ENCODE measurements around the gene COTL1. TPM values are rescaled to one million over a fixed set of nuclear protein-coding genes. Genes with fewer than 3 reads are reported as not detected.

The COTL1 gene
- total RNA-seq, 1 donor from 2014 or later, result 21.5 TPM

- no peak for DNase-seq
Observed at GRCh38 chr16:84548971-84549844, 68.7 kb downstream of the COTL1 start.

GRCh38 chr16:84548508-84548907 lies 69.4 kb downstream of the COTL1 start:
- no peak for DNase-seq

DNA sequence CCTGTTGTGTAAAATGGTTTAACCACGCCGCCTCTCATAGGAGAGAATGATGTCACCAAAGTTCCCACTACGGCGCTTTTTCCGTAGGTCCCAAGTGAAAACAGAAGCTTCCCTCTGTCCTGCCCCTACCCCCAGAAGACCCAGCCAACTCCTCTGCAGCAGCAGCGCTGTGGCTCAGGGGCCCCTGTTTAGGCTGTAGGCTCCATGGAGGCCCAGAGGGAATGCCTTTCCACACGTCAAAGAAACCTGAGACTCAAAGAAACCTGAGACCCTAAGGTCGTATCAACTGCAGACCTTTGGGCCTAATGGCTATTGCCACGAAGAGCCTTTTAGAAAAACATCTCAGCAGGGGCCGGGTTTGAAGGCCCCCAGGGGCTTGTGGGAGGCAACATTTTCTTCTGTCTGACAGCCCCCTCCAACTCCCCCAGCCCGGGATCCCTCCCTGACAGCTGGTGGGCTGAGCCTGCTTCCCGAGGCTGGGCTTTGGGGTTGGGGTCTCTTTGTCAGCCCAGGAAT lies 70.3 kb downstream of the COTL1 start:
- no peak for DNase-seq

GRCh38 chr16:84546669-84547545 lies 71.0 kb downstream of the COTL1 start:
- DNase-seq, result no peak

- DNase-seq, result no peak
Observed at GRCh38 chr16:84545114-84545737, 72.7 kb downstream of the COTL1 start.

DNA sequence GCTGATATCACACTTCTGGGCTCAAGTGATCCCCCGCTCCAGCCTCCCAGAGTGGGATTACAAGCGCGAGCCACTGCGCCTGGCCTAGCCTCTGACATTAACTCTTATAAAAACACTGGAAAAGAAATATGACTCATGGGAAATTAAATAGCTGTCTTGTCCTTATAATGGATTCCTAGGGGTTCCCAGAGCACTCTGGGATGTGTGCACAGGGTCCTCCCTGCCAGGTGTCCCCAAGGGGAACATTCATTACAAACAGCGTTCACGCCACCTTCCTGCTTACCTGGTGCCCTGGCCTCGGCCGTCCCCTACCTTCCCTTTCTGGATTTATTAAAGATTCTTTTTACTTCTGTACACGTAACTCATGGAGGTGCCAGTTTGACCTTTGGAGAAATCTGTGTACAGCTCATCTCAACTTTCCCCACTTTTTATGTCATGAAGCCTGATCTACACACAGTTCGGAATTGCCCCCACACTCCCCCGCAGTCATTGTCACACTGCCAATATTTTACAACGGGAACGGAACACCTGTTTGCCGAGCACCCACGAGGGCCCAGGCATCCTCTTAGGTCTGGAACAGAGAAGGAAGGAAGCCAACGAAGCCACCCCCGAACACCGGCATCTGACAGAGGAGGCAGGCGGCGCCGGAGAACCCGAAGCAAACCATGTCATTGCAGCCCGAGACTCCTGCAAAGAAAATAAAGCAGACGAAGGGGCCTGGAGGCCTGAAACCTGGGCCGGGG lies 73.7 kb downstream of the COTL1 start:
- DNase-seq, result peak; percentile 36

DNA sequence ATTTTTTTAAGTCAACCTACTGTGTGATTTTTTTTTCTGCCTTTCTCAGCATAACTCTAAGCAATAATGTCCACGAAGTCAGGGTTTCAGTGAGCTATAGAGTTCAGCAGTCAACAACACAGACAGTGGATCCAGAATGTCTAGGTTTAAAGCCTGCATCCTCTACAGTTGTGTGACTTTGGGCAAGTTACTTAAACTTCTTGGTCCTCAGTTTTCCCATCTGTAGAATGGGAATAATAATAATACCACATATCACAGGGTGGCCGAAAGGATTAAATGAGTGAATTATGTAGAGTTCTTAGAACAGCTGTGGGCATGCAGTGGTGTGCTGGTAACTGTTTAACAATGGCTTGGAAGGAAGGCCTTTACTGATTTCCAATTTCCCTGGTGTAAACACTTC lies 74.6 kb downstream of the COTL1 start:
- no peak for DNase-seq

DNA sequence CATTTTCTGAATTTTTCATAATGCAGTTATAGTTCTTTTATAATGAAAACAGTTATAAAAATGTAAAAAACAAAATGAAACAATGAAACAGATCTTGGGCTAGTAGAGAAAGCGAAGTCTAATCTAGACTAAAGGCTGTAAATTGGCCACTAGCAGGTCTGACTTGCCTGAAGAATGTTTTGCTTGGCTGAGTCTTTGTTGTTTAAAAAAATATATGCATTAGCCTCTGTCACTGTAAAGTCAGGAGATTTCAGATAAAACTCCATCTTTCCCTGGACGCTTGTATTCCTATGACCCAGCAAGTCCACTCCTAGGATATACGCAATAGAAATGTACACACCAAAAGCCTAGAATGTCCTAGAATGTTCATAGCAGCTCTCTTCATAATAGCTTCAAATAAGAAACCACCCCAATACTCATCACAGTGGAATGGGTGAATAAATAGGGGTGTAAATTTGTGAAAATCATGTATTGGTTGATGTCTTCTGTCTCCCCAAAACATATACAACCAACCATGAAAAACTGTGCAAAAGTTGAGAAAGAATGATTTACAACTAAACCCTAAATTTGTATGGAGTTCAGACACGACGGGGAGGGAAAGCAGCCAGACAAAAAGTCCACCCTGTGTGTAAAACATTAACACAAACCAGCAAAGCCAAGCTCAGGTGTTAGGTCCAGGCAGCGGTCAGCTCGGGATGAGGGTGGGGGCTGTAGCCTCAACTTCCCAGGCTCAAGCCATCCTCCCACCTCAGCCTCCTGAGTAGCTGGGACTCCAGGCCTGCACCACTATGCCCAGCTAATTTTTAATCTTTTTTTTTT lies 75.7 kb downstream of the COTL1 start:
- DNase-seq, result no peak

DNA sequence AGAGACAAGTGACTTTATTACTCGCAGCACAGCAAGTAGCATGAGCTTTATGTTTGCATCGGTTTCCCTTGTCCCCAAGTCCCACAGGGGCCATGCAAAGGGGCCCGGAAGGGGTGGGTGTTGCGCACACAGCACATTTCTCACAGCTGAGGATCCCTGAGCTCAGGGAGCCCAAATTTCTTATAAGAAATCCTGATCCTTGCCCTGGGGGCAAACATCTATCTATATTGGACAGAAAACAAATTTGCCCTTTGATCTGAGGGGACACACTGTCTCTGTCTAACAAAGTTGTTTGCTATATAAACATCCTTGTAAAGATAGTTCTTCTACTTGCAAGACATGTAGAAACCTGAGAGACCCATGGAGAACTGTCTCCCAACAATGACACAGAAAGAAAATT lies 77.7 kb downstream of the COTL1 start:
- DNase-seq, result no peak

DNA sequence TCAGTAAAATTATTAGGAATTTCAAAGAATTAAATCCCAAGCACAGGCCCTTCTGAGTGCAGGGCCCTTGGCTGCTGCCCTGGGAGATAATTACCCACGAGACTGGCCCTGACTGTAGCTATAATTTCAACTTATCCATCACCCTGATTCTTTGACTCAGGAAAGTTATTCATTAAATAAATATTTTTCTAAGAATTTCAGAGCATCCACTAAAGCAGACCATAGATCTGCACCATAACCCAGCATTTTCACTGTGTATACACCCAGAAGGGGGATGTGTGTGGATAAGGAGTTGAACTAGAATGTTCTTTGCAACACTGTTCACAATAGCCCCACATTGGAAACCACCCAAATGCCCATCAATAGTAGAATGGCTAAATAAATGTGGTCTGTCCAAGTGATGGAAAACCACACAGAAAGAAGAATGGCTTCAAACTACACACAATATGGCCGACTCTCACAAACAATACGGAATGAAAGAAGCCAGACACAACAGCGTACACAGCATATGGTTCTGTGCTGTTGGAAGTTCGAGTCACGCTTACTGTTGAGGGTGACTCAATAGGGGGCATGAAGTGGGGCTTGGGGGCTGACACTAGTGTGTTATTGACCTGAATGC lies 79.5 kb downstream of the COTL1 start:
- no peak for DNase-seq

- DNase-seq, result no peak
Observed at GRCh38 chr16:84537491-84538151, 80.3 kb downstream of the COTL1 start.

DNA sequence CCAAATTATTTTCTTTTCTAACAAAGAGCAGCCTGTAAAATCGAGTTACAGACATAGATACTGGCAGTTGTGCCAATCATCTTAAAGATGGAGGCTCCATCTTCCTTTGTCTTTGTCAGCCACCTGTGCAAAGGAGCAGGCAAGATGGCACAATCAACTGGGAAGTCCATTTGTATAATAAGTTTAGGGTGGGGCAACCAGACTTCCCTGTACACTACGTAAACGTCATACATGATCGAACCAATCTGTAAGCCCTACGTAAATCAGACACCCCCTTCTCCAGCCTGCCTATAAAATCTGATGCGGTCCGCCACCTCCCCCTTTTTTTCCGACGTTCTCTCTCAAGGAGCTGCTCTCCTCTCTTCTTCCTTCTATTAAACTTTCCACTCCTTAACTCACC lies 82.0 kb downstream of the COTL1 start:
- no peak for DNase-seq

DNA sequence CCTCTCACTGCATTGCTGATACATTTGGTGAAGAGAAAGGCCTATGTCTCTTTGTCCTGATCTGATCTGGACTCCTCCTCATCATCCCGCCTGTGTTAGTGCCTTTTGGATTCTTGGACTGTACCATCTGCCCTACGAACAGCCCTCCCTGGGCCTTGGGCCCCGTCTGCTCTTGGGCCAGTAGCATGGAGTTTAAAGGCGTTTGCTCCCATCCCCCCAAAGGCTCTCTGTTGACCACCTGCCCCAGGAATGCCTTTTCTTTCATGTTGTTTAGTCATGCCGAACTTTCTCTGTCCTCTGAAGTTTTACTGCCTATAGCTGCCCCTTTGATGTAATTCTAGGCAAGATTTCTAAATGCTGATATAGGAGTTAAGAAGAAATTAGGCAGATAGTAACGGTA lies 82.5 kb downstream of the COTL1 start:
- DNase-seq, result no peak

GRCh38 chr16:84534815-84535214 lies 83.1 kb downstream of the COTL1 start:
- DNase-seq, result no peak

GRCh38 chr16:84532855-84533486 lies 84.9 kb downstream of the COTL1 start:
- no peak for DNase-seq

DNA sequence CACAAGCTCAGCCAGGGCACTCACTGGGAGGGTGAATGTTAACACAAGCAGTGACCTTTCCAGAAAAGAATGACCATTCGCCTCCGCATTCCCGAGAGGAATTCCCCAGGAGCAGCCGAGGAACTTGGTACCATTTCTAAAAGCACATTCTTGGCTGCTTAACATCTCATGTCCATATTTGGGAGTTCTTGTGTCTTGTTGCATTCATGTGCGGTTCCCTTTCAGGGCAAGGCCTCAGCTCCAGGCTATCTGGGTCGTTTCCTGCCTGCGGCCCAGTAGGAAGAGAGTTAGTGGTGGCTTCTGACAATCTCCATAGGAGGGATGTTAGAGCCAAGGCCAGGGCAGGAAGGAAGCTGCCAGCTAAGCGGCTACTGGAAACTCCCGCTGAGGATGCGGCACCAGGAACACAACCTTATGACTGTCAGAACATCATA lies 85.6 kb downstream of the COTL1 start:
- DNase-seq, result peak; percentile 59

- no peak for DNase-seq
Observed at GRCh38 chr16:84531671-84532111, 86.2 kb downstream of the COTL1 start.

GRCh38 chr16:84530590-84530989 lies 87.3 kb downstream of the COTL1 start:
- DNase-seq, result no peak

DNA sequence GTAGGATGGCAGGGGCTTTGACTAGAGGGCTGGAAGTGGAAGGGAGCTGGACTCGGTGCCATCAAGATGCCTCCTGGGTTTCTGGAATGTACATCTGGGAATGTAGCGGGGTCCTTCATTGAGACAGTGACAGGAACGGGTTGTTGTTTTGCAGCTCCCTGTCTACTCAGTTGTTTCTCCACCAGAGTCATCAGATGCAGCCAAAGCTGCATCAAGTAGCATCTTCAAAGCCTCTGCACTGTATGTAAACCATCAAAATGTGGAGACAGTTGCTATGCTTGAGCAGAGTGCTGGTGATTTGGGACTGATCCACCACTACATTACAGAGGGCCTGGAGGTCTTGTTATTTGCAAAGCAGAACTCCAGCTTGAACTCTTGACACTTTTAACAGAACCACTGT lies 88.3 kb downstream of the COTL1 start:
- DNase-seq, result no peak
